HEK293 (cell line): ENCODE results near the gene SAPCD1.

Source experiments
- CTCF ChIA-PET: fragments of 350-600 bp; formaldehyde crosslinking; extraction: SDS; loops from one replicate; lab custom pipeline; 2021; ENCODE audit warnings: antibody characterized with exemption; lab: Yijun Ruan, JAX
- POLR2A ChIA-PET: fragments of 300-600 bp; formaldehyde crosslinking; extraction: SDS; loops from one replicate; lab custom pipeline; 2020; ENCODE audit warnings: antibody characterized with exemption, inconsistent platforms; lab: Yijun Ruan, JAX
- H3K27ac ChIP-seq: fragments of 200-500 bp; sonication (Bioruptor generic); 2 replicates; pipeline ENCODE4 v1.5.1; 2014; ENCODE audit warnings: low read depth, low read length, control low read depth, inconsistent platforms; ENCODE audit errors: extremely low read depth
- H3K36me3 ChIP-seq, 2 experiments: fragments of 200-500 bp in 1 of 2; sonication (Bioruptor generic) in 1 of 2; 1 replicate in 1 of 2; 2 replicates in 1 of 2; pipeline ENCODE4 v1.5.1; 2014 to 2017; ENCODE audit warnings: inconsistent platforms in 2 of 2, low read length in 2 of 2; ENCODE audit not compliant: control insufficient read depth in 2 of 2, insufficient read depth in 1 of 2
- H3K4me1 ChIP-seq: fragments of 200-500 bp; sonication (Bioruptor generic); 2 replicates; pipeline ENCODE4 v1.5.1; 2014; ENCODE audit warnings: mild to moderate bottlenecking, low read length, inconsistent platforms; ENCODE audit not compliant: control insufficient read depth, insufficient read depth
- H3K4me3 ChIP-seq: 2 replicates; pipeline ENCODE4 v1.5.1; 2011; ENCODE audit warnings: low read depth, mild to moderate bottlenecking, control low read depth, low read length, moderate library complexity
- H3K9me3 ChIP-seq: fragments of 200-500 bp; sonication (Bioruptor generic); 2 replicates; pipeline ENCODE4 v1.5.1; 2014; ENCODE audit warnings: low read depth, low read length, inconsistent platforms; ENCODE audit not compliant: control insufficient read depth, insufficient read depth
- BCL11B ChIP-seq: fragments of 450-650 bp; formaldehyde crosslinking; IDR thresholded peaks from 2 replicates; pipeline ENCODE4 v1.5.1; 2016; ENCODE audit warnings: low read depth, missing biosample characterization, missing genetic modification characterization
- GFI1B ChIP-seq: fragments of 450-650 bp; formaldehyde crosslinking; IDR thresholded peaks from 2 replicates; pipeline ENCODE4 v1.5.1; 2016; ENCODE audit warnings: missing biosample characterization, missing genetic modification characterization
- HOXC10 ChIP-seq: sonication (generic); formaldehyde crosslinking; IDR thresholded peaks from 2 replicates; pipeline ENCODE4 v1.8.1; 2023; ENCODE audit warnings: mild to moderate bottlenecking, missing genetic modification reagents
- MEIS1 ChIP-seq: sonication (generic); formaldehyde crosslinking; IDR thresholded peaks from 2 replicates; pipeline ENCODE4 v1.8.1; 2022; ENCODE audit warnings: missing genetic modification reagents, mild to moderate bottlenecking, borderline replicate concordance
- PATZ1 ChIP-seq: fragments of 450-650 bp; formaldehyde crosslinking; IDR thresholded peaks from 2 replicates; pipeline ENCODE4 v1.5.1; 2016; ENCODE audit warnings: missing biosample characterization, missing genetic modification characterization
- SCRT1 ChIP-seq: fragments of 450-650 bp; formaldehyde crosslinking; IDR thresholded peaks from 2 replicates; pipeline ENCODE4 v1.5.1; 2016; ENCODE audit warnings: missing biosample characterization, missing genetic modification characterization, borderline replicate concordance
- ZNF121 ChIP-seq: fragments of 450-650 bp; formaldehyde crosslinking; IDR thresholded peaks from 2 replicates; pipeline ENCODE4 v1.5.1; 2016; ENCODE audit warnings: missing biosample characterization, missing genetic modification characterization
- ZNF146 ChIP-seq: fragments of 450-650 bp; formaldehyde crosslinking; IDR thresholded peaks from 2 replicates; pipeline ENCODE4 v1.5.1; 2016; ENCODE audit warnings: missing biosample characterization, missing genetic modification characterization
- ZNF148 ChIP-seq: fragments of 450-650 bp; formaldehyde crosslinking; IDR thresholded peaks from 2 replicates; pipeline ENCODE4 v1.5.0; 2017; ENCODE audit warnings: missing biosample characterization, missing genetic modification characterization, borderline replicate concordance
- ZNF155 ChIP-seq: fragments of 450-650 bp; formaldehyde crosslinking; IDR thresholded peaks from 2 replicates; pipeline ENCODE4 v1.5.1; 2016; ENCODE audit warnings: missing biosample characterization, missing genetic modification characterization
- ZNF169 ChIP-seq: fragments of 450-650 bp; formaldehyde crosslinking; IDR thresholded peaks from 2 replicates; pipeline ENCODE4 v1.5.1; 2016; ENCODE audit warnings: missing biosample characterization, missing genetic modification characterization
- ZNF174 ChIP-seq: fragments of 450-650 bp; formaldehyde crosslinking; IDR thresholded peaks from 2 replicates; pipeline ENCODE4 v1.5.0; 2017; ENCODE audit warnings: missing biosample characterization, mild to moderate bottlenecking, missing genetic modification characterization
- ZNF239 ChIP-seq: fragments of 450-650 bp; formaldehyde crosslinking; IDR thresholded peaks from 2 replicates; pipeline ENCODE4 v1.5.1; 2016; ENCODE audit warnings: missing biosample characterization, missing genetic modification characterization
- ZNF248 ChIP-seq: fragments of 450-650 bp; formaldehyde crosslinking; IDR thresholded peaks from 2 replicates; pipeline ENCODE4 v1.5.1; 2017; ENCODE audit warnings: missing biosample characterization, missing genetic modification characterization
- ZNF274 ChIP-seq, 2 experiments: fragments of 200-500 bp in 1 of 2; fragments of 450-650 bp in 1 of 2; sonication (Bioruptor generic) in 1 of 2; formaldehyde crosslinking in 1 of 2; IDR thresholded peaks; 2 replicates each; pipeline versions ENCODE4 v1.5.1 to v1.6.1; 2014 to 2016; ENCODE audit warnings: borderline replicate concordance in 1 of 2, inconsistent platforms in 1 of 2, low read length in 1 of 2, missing biosample characterization in 1 of 2, missing genetic modification characterization in 1 of 2
- ZNF394 ChIP-seq: fragments of 450-650 bp; formaldehyde crosslinking; IDR thresholded peaks from 2 replicates; pipeline ENCODE4 v1.5.1; 2016; ENCODE audit warnings: missing biosample characterization, missing genetic modification characterization, mild to moderate bottlenecking, moderate library complexity, borderline replicate concordance
- ZNF521 ChIP-seq: fragments of 450-650 bp; formaldehyde crosslinking; IDR thresholded peaks from 2 replicates; pipeline ENCODE4 v1.5.1; 2017; ENCODE audit warnings: missing biosample characterization, mild to moderate bottlenecking, missing genetic modification characterization
- ZNF555 ChIP-seq: fragments of 450-650 bp; formaldehyde crosslinking; conservative IDR thresholded peaks from 2 replicates; pipeline ENCODE4 v1.5.1; 2017; ENCODE audit warnings: missing biosample characterization, mild to moderate bottlenecking, missing genetic modification characterization, inconsistent platforms
- ZNF621 ChIP-seq: fragments of 450-650 bp; formaldehyde crosslinking; IDR thresholded peaks from 2 replicates; pipeline ENCODE4 v1.5.1; 2017; ENCODE audit warnings: missing biosample characterization, missing genetic modification characterization
- ZNF623 ChIP-seq: fragments of 450-650 bp; formaldehyde crosslinking; IDR thresholded peaks from 2 replicates; pipeline ENCODE4 v1.5.1; 2016; ENCODE audit warnings: missing biosample characterization, missing genetic modification characterization
- ZNF707 ChIP-seq: fragments of 450-650 bp; formaldehyde crosslinking; IDR thresholded peaks from 2 replicates; pipeline ENCODE4 v1.5.1; 2016; ENCODE audit warnings: missing biosample characterization, missing genetic modification characterization
- ZNF747 ChIP-seq: fragments of 450-650 bp; formaldehyde crosslinking; IDR thresholded peaks from 2 replicates; pipeline ENCODE4 v1.5.1; 2016; ENCODE audit warnings: missing biosample characterization, missing genetic modification characterization
- ZNF837 ChIP-seq: fragments of 450-650 bp; formaldehyde crosslinking; IDR thresholded peaks from 2 replicates; pipeline ENCODE4 v1.5.1; 2016; ENCODE audit warnings: missing biosample characterization, missing genetic modification characterization
- ZXDB ChIP-seq: fragments of 450-650 bp; formaldehyde crosslinking; IDR thresholded peaks from 2 replicates; pipeline ENCODE4 v1.5.1; 2016; ENCODE audit warnings: missing biosample characterization, missing genetic modification characterization
- TF ChIP-seq, protein P1 (sequence below): fragments of 450-650 bp; formaldehyde crosslinking; IDR thresholded peaks from 2 replicates; pipeline ENCODE4 v1.5.1; 2017; ENCODE audit warnings: missing biosample characterization, missing genetic modification characterization

SAPCD1 gene

GRCh38 chr6:31758281-31758680 lies 4.2 kb upstream of the SAPCD1 start:
- H3K4me1 ChIP-seq, result no peaks in the 10 kb centered on the region
- no peak overlapping the region for H3K27ac ChIP-seq
- no peaks in the 10 kb centered on the region for H3K9me3 ChIP-seq
- TF ChIP-seq ZNF248 (tag by site-specific recombination) (no peak), ZNF621 (tag by site-specific recombination) (no peak), MEIS1 (no peak), ZNF274 (IDR thresholded peaks at IDR 0.05; ENCODE audit: low read length) (no peak), ZNF274 (tag by site-specific recombination; IDR thresholded peaks at IDR 0.05; ENCODE audit: borderline replicate concordance) (no peak), ZNF146 (tag by site-specific recombination) (no peak), SCRT1 (tag by site-specific recombination) (no peak), PATZ1 (tag by site-specific recombination) (no peak), ZNF239 (tag by site-specific recombination) (no peak), ZNF747 (tag by site-specific recombination) (no peak), GFI1B (tag by site-specific recombination) (no peak), BCL11B (tag by site-specific recombination) (no peak), ZNF521 (tag by site-specific recombination) (no peak), ZNF555 (no peak), ZNF174 (tag by site-specific recombination) (no peak), HOXC10 (no peak), ZXDB (tag by site-specific recombination) (no peak)
- TF ChIP-seq, protein P1, sequence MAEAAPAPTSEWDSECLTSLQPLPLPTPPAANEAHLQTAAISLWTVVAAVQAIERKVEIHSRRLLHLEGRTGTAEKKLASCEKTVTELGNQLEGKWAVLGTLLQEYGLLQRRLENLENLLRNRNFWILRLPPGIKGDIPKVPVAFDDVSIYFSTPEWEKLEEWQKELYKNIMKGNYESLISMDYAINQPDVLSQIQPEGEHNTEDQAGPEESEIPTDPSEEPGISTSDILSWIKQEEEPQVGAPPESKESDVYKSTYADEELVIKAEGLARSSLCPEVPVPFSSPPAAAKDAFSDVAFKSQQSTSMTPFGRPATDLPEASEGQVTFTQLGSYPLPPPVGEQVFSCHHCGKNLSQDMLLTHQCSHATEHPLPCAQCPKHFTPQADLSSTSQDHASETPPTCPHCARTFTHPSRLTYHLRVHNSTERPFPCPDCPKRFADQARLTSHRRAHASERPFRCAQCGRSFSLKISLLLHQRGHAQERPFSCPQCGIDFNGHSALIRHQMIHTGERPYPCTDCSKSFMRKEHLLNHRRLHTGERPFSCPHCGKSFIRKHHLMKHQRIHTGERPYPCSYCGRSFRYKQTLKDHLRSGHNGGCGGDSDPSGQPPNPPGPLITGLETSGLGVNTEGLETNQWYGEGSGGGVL (tag by site-specific recombination), result no peak
- H3K36me3 ChIP-seq, result peaks cover 14 to 55% of the 10 kb centered on the region in 2 experiments; a peak in 2 of 3 replicates
- CTCF ChIA-PET, result interaction anchor here (2.2 to 3.9 kb wide), 2 partner anchors 11 to 12 kb away, joined by 10 to 33 read pairs; no protein-coding TSS in a partner anchor
- POLR2A ChIA-PET, result interaction anchor here (1.5 to 1.7 kb wide), 2 partner anchors 46 to 69 kb away, joined by 4 to 6 read pairs; partner anchors contain the start of gene HSPA1B
- H3K4me3 ChIP-seq, result no peak overlapping the region

DNA sequence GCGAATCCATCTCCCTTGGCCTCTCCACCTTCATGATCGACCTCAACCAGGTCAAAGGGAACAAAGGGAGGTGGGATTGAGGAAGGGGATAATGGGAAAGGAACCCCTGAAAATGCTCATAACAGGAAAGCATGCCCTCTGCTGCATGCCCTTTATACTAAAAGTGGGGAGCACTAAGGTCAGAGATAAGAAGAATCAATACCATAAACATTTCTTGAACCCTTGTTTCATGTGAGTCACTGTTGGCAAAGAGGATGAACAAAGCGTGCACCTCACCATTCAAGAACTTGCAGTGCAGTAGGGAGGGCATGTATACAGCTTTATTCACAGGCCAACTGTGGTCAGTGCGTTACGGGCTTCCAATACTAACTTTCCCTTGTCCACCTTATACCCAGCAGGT lies 1.7 kb upstream of the SAPCD1 start:
- Histone ChIP-seq H3K4me1 (no peaks in the 10 kb centered on the region), H3K36me3 (peaks cover 14 to 70% of the 10 kb centered on the region in 2 experiments; a peak in 2 of 3 replicates), H3K27ac (no peak overlapping the region), H3K9me3 (no peaks in the 10 kb centered on the region), H3K4me3 (no peak overlapping the region)
- CTCF ChIA-PET, result interaction anchor here (3.9 kb wide), 1 partner anchor 9 kb away, joined by 33 read pairs; no protein-coding TSS in a partner anchor
- POLR2A ChIA-PET, result interaction anchor here (0.6 to 1.7 kb wide), 3 partner anchors 8 to 20 kb away, joined by 3 to 5 read pairs (median 4); partner anchors contain the start of gene VWA7
- TF ChIP-seq ZNF155 (no peak), ZNF146 (tag by site-specific recombination) (no peak), ZNF707 (tag by site-specific recombination) (no peak), ZNF121 (tag by site-specific recombination) (no peak), ZNF169 (tag by site-specific recombination) (no peak), ZNF394 (tag by site-specific recombination) (no peak), ZNF623 (no peak), ZNF148 (tag by site-specific recombination) (no peak), ZNF837 (tag by site-specific recombination) (no peak)
